Fibroblast of villous mesenchyme (primary cell): ENCODE results near the gene ODF4. TPM values are rescaled to one million over a fixed set of nuclear protein-coding genes. Genes with fewer than 3 reads are reported as not detected.

Source experiments
- DNase-seq: peaks from one replicate; pipeline ENCODE4 v3.0.0-alpha.2; 2010; ENCODE audit warnings: low read depth
- H3K4me3 ChIP-seq: 2 replicates; pipeline ENCODE4 v1.5.1; 2011; ENCODE audit warnings: low read depth, mild to moderate bottlenecking, low read length
- CTCF ChIP-seq: IDR thresholded peaks from 2 replicates; pipeline ENCODE4 v1.5.1; 2012; ENCODE audit warnings: low read depth, mild to moderate bottlenecking, low read length; ENCODE audit not compliant: insufficient read depth
- total RNA-seq: library from RNA; depleted of rRNA; stranded (reverse); fragments of >200 nt; gene quantifications from 2 replicates; pipeline ENCODE4 v1.2.3, GENCODE V29; 2012

ODF4 gene
- total RNA-seq, 1 donor, result not detected

- no peak overlapping the region for H3K4me3 ChIP-seq
- peak; percentile 74 for DNase-seq
- TF ChIP-seq CTCF, result peak; percentile 92
Measured at GRCh38 chr17:8300627-8301242, 38.9 kb upstream of the ODF4 start.

DNA sequence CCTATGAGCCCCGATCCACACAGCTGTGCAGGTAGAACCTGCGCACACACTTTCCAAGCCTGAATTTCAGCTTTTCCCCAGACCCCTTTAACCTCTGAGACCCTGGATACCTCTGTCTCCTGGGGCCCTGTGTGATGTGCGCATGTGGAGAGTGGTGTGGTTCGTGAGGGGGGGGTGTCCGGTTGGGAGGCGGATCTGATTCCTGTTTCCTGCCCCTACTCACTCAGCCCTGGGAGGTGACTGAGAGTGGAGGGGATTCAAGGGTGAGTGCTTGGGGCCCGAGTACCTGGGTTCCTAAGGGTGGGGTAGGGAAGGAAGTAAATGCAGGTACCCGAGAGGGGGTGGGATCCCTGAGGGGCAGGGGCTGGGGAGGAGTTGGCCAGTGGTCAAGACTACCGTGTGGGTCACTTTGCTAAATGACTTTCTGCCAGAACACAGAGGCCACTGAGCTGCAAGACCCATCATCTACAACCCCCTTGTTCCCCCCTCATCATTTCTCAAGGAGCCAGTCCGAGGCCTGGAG is 29.0 kb upstream of the ODF4 start:
- H3K4me3 ChIP-seq, result no peak overlapping the region
- no peak for TF ChIP-seq CTCF
- DNase-seq, result no peak

DNA sequence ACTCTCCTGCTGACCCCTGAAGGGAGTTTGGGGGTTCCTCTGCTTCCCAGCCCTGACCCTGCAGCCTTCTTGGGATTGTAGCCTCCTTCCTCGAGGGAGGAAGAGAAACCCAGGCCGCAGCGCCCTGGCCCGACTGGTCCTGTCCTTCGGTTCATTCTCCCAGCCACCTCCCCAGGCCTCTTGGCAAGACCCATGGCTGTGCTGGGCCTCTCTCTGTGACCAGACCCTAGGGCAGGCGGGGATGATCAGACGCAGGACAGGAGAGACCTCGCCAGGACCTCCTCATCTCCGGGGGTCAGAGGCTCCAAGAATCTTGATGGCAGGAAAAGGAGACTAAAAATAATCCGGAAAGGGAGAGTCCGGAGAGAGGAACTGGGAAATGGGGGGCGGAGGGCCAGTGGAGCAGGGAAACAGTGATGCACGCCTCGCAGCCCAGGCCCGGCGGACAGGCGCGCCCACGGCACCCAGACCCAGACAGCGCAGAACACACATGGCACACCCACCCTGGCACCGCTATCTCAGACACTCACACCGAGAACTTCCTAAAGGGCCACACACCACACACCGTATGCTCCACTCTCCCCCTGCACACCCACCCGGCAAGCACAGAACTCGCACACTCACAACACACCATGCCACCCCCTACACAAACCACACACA is 28.4 kb upstream of the ODF4 start:
- no peak overlapping the region for H3K4me3 ChIP-seq
- no peak for DNase-seq
- TF ChIP-seq CTCF, result no peak

DNA sequence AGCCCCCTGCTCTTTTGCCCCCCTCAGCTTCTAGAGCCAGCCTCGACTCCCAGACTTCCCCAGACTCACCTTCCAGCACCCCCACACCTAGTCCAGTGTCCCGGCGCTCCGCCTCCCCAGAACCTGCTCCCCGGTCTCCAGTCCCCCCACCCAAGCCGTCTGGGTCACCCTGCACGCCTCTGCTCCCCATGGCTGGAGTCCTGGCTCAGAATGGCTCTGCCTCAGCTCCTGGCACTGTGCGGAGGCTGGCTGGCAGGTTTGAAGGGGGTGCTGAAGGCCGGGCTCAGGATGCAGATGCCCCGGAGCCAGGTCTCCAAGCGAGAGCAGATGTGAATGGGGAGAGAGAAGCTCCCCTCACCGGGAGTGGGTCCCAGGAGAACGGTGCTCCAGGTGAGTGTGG is 27.4 kb upstream of the ODF4 start:
- no peak for TF ChIP-seq CTCF
- DNase-seq, result no peak
- no peak overlapping the region for H3K4me3 ChIP-seq

- no peak overlapping the region for H3K4me3 ChIP-seq
- no peak for DNase-seq
- no peak for TF ChIP-seq CTCF
Measured at GRCh38 chr17:8312726-8313600, 26.7 kb upstream of the ODF4 start.

- DNase-seq, result no peak
- H3K4me3 ChIP-seq, result no peak overlapping the region
- TF ChIP-seq CTCF, result no peak
Measured at GRCh38 chr17:8314797-8315763, 24.6 kb upstream of the ODF4 start.
